ENCODE measurements around the gene KRTAP19-2.

The KRTAP19-2 gene

GRCh38 chr21:30448514-30448913 is 38.7 kb downstream of the KRTAP19-2 start:
- H3K36me3 Mint-ChIP-seq (ENCODE audit: low read depth): no peaks in the 10 kb centered on the region
- intact Hi-C loops (cut with micrococcal nuclease): no loop called here
- no peak overlapping the region for H3K4me3 Mint-ChIP-seq

GRCh38 chr21:30447056-30447455 is 40.2 kb downstream of the KRTAP19-2 start:
- H3K36me3 Mint-ChIP-seq (ENCODE audit: low read depth): no peaks in the 10 kb centered on the region
- H3K9me3 Mint-ChIP-seq: no peaks in the 10 kb centered on the region
- no peak overlapping the region for H3K27ac Mint-ChIP-seq
- intact Hi-C loops (cut with micrococcal nuclease): no loop called here
- no peaks in the 10 kb centered on the region for H3K4me1 Mint-ChIP-seq (ENCODE audit: low read depth)
- H3K4me3 Mint-ChIP-seq: no peak overlapping the region
- no peaks in the 10 kb centered on the region for H3K27me3 Mint-ChIP-seq

More at GRCh38 chr21:30448514-30448913, 38.7 kb downstream of the KRTAP19-2 start:
- Mint-ChIP-seq H3K9me3 (no peaks in the 10 kb centered on the region), H3K27ac (no peak overlapping the region), H3K27me3 (no peaks in the 10 kb centered on the region), H3K4me1 (ENCODE audit: low read depth) (no peaks in the 10 kb centered on the region)

- Mint-ChIP-seq H3K4me1 (ENCODE audit: low read depth) (no peaks in the 10 kb centered on the region), H3K27ac (no peak overlapping the region), H3K4me3 (no peak overlapping the region), H3K9me3 (no peaks in the 10 kb centered on the region), H3K36me3 (ENCODE audit: low read depth) (no peaks in the 10 kb centered on the region), H3K27me3 (no peaks in the 10 kb centered on the region)
- intact Hi-C loops (cut with micrococcal nuclease): no loop called here
These were observed 43.0 kb downstream of the KRTAP19-2 start for GRCh38 chr21:30444204-30444603.

- intact Hi-C loops (cut with micrococcal nuclease): no loop called here
- no peak overlapping the region for H3K27ac Mint-ChIP-seq
- H3K4me3 Mint-ChIP-seq: no peak overlapping the region
- no peaks in the 10 kb centered on the region for H3K27me3 Mint-ChIP-seq
- no peaks in the 10 kb centered on the region for H3K4me1 Mint-ChIP-seq (ENCODE audit: low read depth)
- no peaks in the 10 kb centered on the region for H3K36me3 Mint-ChIP-seq (ENCODE audit: low read depth)
- no peaks in the 10 kb centered on the region for H3K9me3 Mint-ChIP-seq
These were observed 44.0 kb downstream of the KRTAP19-2 start for GRCh38 chr21:30443226-30443625.

GRCh38 chr21:30439975-30440374 is 47.3 kb downstream of the KRTAP19-2 start, which contains the start of gene KRTAP15-1:
Gene KRTAP15-1 (plus strand): TSS chr21:30440275. CDS start chr21:30440328, 53 bp downstream.
- H3K27me3 Mint-ChIP-seq: no peaks in the 10 kb centered on the region
- no peak within 1 kb of the TSS for H3K4me3 Mint-ChIP-seq
- H3K27ac Mint-ChIP-seq: no peak within 1 kb of the TSS

More at GRCh38 chr21:30439975-30440374, 47.3 kb downstream of the KRTAP19-2 start, which contains the start of gene KRTAP15-1:
- Mint-ChIP-seq H3K9me3 (no peaks in the 10 kb centered on the region), H3K4me1 (ENCODE audit: low read depth) (no peaks in the 10 kb centered on the region), H3K36me3 (ENCODE audit: low read depth) (no peaks in the 10 kb centered on the region)
- intact Hi-C loops (cut with micrococcal nuclease): no loop called here

Measured in dendritic cell treated with granulocyte-macrophage colony-stimulating factor and Interleukin-4, amounts not matched to agents 40 ng/mL and 50 ng/mL, for 4 days (primary cell).